HG03097 (cell line): ENCODE results near the gene FUZ.

ENCODE experiments used
- ATAC-seq: cut with Tn5 transposase; IDR thresholded peaks from one replicate; pipeline ENCODE4 v1.9.1; 2021; ENCODE audit not compliant: unreplicated experiment, low FRiP score

FUZ gene

GRCh38 chr19:49761249-49761624, 51.9 kb downstream of the FUZ start:
- no peak for ATAC-seq

GRCh38 chr19:49758292-49758691, 54.8 kb downstream of the FUZ start:
- ATAC-seq, result no peak
